Epithelial cell of prostate (primary cell): Measurements from ENCODE around the gene ATP6V0D1.
"Not testable (repeated sequence)": the region's sequence is repeated elsewhere in the genome, so short reads cannot be mapped to it uniquely, and the experiment has no call there.

Experiments used
- DNase-seq: peaks from one replicate; pipeline ENCODE4 v3.0.0-alpha.2; 2011; ENCODE audit warnings: low read depth, low spot score
- H3K27ac ChIP-seq: fragments of 450-650 bp; 2 replicates; pipeline ENCODE4 v1.5.1; 2017; ENCODE audit warnings: mild to moderate bottlenecking

The ATP6V0D1 gene

GRCh38 chr16:67480833-67481560 lies at the start of gene ATP6V0D1:
Gene ATP6V0D1 (minus strand): TSS chr16:67481157. CDS start chr16:67481086, 71 bp downstream.
- DNase-seq = peak; percentile 82
- H3K27ac ChIP-seq = peak within 1 kb of the TSS; percentile 82

- peak overlapping the region; percentile 58 for H3K27ac ChIP-seq
- no peak for DNase-seq
Measured at GRCh38 chr16:67530013-67530939, 49.3 kb upstream of the ATP6V0D1 start.

- no peak for DNase-seq
- peak overlapping the region; percentile 58 for H3K27ac ChIP-seq
Measured at GRCh38 chr16:67529582-67530012, 48.6 kb upstream of the ATP6V0D1 start.

- no peak for DNase-seq
- peak overlapping the region; percentile 58 for H3K27ac ChIP-seq
Measured at GRCh38 chr16:67528870-67529581, 48.1 kb upstream of the ATP6V0D1 start.

- no peak for DNase-seq
- peak within 1 kb of the TSS; percentile 58 for H3K27ac ChIP-seq
Measured at GRCh38 chr16:67528222-67528869, 47.4 kb upstream of the ATP6V0D1 start, which contains the start of gene RIPOR1. Gene RIPOR1 (plus strand): TSS chr16:67528829. CDS start chr16:67538447, 9,618 bp downstream.

- H3K27ac ChIP-seq = peak overlapping the region; percentile 19
- peak; percentile 31 for DNase-seq
Measured at GRCh38 chr16:67526149-67526791, 45.3 kb upstream of the ATP6V0D1 start.

- H3K27ac ChIP-seq = no peak overlapping the region
- no peak for DNase-seq
Measured at GRCh38 chr16:67525176-67525860, 44.4 kb upstream of the ATP6V0D1 start.

GRCh38 chr16:67521095-67521804 lies 40.3 kb upstream of the ATP6V0D1 start:
- H3K27ac ChIP-seq = peak overlapping the region; percentile 63
- peak; percentile 82 for DNase-seq

- DNase-seq = no peak
- H3K27ac ChIP-seq = no peak overlapping the region
Measured at GRCh38 chr16:67519242-67519641, 38.3 kb upstream of the ATP6V0D1 start.

GRCh38 chr16:67518676-67519075 lies 37.7 kb upstream of the ATP6V0D1 start:
- H3K27ac ChIP-seq = no peak overlapping the region
- DNase-seq = no peak

GRCh38 chr16:67517661-67518423 lies 36.9 kb upstream of the ATP6V0D1 start:
- DNase-seq = no peak

GRCh38 chr16:67517155-67517445 lies 36.1 kb upstream of the ATP6V0D1 start:
- H3K27ac ChIP-seq = no peak overlapping the region
- DNase-seq = no peak

More at GRCh38 chr16:67517661-67518423, 36.9 kb upstream of the ATP6V0D1 start:
- no peak overlapping the region for H3K27ac ChIP-seq

GRCh38 chr16:67516296-67517154 lies 35.6 kb upstream of the ATP6V0D1 start:
- no peak for DNase-seq

GRCh38 chr16:67514382-67514828 lies 33.4 kb upstream of the ATP6V0D1 start:
- peak; percentile 33 for DNase-seq
- H3K27ac ChIP-seq = no peak overlapping the region

More at GRCh38 chr16:67516296-67517154, 35.6 kb upstream of the ATP6V0D1 start:
- H3K27ac ChIP-seq = no peak overlapping the region

GRCh38 chr16:67513892-67514291 lies 32.9 kb upstream of the ATP6V0D1 start:
- H3K27ac ChIP-seq = not testable (repeated sequence)

GRCh38 chr16:67509016-67509415 lies 28.1 kb upstream of the ATP6V0D1 start:
- no peak for DNase-seq
- no peak overlapping the region for H3K27ac ChIP-seq

More at GRCh38 chr16:67513892-67514291, 32.9 kb upstream of the ATP6V0D1 start:
- DNase-seq = not testable (repeated sequence)
